HEK293T (cell line): ENCODE results near the gene BRAT1.

Experiments used
- CTCF ChIA-PET: fragments of 350-600 bp; formaldehyde crosslinking; extraction: SDS; loops from one replicate; lab custom pipeline; 2021; ENCODE audit warnings: antibody characterized with exemption, inconsistent platforms; lab: Yijun Ruan, JAX
- POLR2A ChIA-PET: fragments of 350-600 bp; formaldehyde crosslinking; extraction: SDS; loops from one replicate; lab custom pipeline; 2020; ENCODE audit warnings: antibody characterized with exemption, inconsistent platforms; lab: Yijun Ruan, JAX
- DNase-seq: peaks from one replicate; pipeline ENCODE4 v3.0.0; 2012; ENCODE audit warnings: mixed read lengths; ENCODE audit errors: extremely low spot score
- ARNT ChIP-seq: fragments of 450-650 bp; IDR thresholded peaks from 2 replicates; pipeline ENCODE4 v1.6.1; 2017; ENCODE audit warnings: mild to moderate bottlenecking
- BHLHE40 ChIP-seq: fragments of 450-650 bp; IDR thresholded peaks from 2 replicates; pipeline ENCODE4 v1.6.1; 2016; ENCODE audit warnings: mild to moderate bottlenecking, moderate library complexity, borderline replicate concordance
- CTBP1 ChIP-seq: fragments of 450-650 bp; IDR thresholded peaks from 2 replicates; pipeline ENCODE4 v1.6.1; 2016; ENCODE audit warnings: borderline replicate concordance
- ELF4 ChIP-seq: fragments of 450-650 bp; IDR thresholded peaks from 2 replicates; pipeline ENCODE4 v1.6.1; 2017; ENCODE audit warnings: antibody characterized with exemption
- FOXA1 ChIP-seq: fragments of 450-650 bp; IDR thresholded peaks from 2 replicates; pipeline ENCODE4 v1.6.1; 2016; ENCODE audit warnings: mild to moderate bottlenecking
- FOXK2 ChIP-seq: fragments of 450-650 bp; IDR thresholded peaks from 2 replicates; pipeline ENCODE4 v1.6.1; 2016; ENCODE audit warnings: mild to moderate bottlenecking
- FOXM1 ChIP-seq: fragments of 450-650 bp; IDR thresholded peaks from 2 replicates; pipeline ENCODE4 v1.6.1; 2017; ENCODE audit warnings: mild to moderate bottlenecking, borderline replicate concordance
- HDGF ChIP-seq: fragments of 450-650 bp; IDR thresholded peaks from 2 replicates; pipeline ENCODE4 v1.6.1; 2017; ENCODE audit warnings: antibody characterized with exemption, borderline replicate concordance
- L3MBTL2 ChIP-seq: fragments of 450-650 bp; conservative IDR thresholded peaks from 2 replicates; pipeline ENCODE4 v1.6.1; 2016; ENCODE audit warnings: mild to moderate bottlenecking
- LEF1 ChIP-seq: fragments of 450-650 bp; IDR thresholded peaks from 2 replicates; pipeline ENCODE4 v1.6.1; 2017; ENCODE audit warnings: mild to moderate bottlenecking, borderline replicate concordance
- NFRKB ChIP-seq: fragments of 450-650 bp; IDR thresholded peaks from 2 replicates; pipeline ENCODE4 v1.6.1; 2016; ENCODE audit warnings: mild to moderate bottlenecking, moderate library complexity
- PKNOX1 ChIP-seq: fragments of 450-650 bp; IDR thresholded peaks from 2 replicates; pipeline ENCODE4 v1.6.1; 2016
- SP1 ChIP-seq: fragments of 450-650 bp; IDR thresholded peaks from 2 replicates; pipeline ENCODE4 v1.6.1; 2017
- SUZ12 ChIP-seq: fragments of 450-650 bp; IDR thresholded peaks from 2 replicates; pipeline ENCODE4 v1.6.1; 2016; ENCODE audit warnings: mild to moderate bottlenecking
- TARDBP ChIP-seq: fragments of 450-650 bp; IDR thresholded peaks from 2 replicates; pipeline ENCODE4 v1.6.1; 2016
- ZNF384 ChIP-seq: fragments of 450-650 bp; IDR thresholded peaks from 2 replicates; pipeline ENCODE4 v1.6.1; 2016

BRAT1 gene

GRCh38 chr7:2496375-2496774 is 58.9 kb downstream of the BRAT1 start:
- ChIA-PET CTCF (no interaction called here), POLR2A (no interaction called here)
- no peak for DNase-seq
- no peak for TF ChIP-seq SP1
- no peak for TF ChIP-seq LEF1
- no peak for TF ChIP-seq BHLHE40
- TF ChIP-seq L3MBTL2: no peak
- no peak for TF ChIP-seq SUZ12
- TF ChIP-seq FOXA1: no peak
- no peak for TF ChIP-seq PKNOX1
- TF ChIP-seq NFRKB: no peak
- TF ChIP-seq CTBP1: no peak

DNA sequence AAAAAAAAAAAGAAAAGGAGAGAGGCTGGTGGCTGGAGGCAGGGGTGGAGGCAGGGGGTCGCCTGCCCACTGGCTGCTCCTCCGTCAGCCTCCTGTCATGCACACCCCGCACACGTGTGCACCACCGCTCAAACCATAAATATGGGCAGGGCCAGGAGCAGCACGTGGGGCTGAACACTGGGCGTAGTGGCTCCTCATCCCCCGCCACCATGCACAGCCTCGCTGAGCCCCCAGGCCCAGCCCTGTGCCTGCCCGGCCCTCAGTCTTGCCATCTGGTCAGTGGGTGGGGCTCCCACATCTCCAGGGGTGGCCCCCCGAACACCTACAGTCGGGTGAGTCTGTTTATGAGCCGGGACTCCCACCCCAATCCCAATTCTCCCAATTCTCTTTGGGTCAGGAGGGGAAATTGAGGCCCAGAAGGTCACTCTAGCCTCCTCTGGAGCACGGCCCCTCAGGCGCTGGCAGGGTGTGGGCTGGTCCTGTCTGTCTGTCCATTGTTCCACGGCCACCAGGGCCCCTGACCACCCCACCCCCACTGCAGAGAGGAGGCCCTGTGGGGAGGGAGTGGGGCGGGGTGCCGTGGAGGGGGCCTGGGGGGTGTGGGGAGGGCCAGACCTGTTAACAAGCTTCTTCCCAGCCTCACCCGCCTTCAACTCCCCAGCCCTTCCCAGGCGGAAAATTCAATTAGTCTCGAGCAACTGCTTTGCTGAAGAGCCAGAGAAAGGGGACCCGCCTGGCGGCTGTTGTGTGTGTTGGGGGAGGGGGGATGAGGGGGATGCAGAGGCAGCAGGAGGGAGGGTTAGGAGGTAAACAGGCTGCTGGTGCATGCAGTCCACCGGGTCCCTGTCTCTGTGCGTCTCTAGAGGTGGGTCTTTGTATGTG is 59.7 kb downstream of the BRAT1 start:
- CTCF ChIA-PET: no interaction called here
- DNase-seq: no peak
- TF ChIP-seq ELF4: no peak
- no peak for TF ChIP-seq CTBP1
- no peak for TF ChIP-seq SP1
- TF ChIP-seq L3MBTL2: no peak
- no peak for TF ChIP-seq LEF1
- no peak for TF ChIP-seq ARNT
- no peak for TF ChIP-seq PKNOX1
- TF ChIP-seq SUZ12: no peak
- no peak for TF ChIP-seq ZNF384
- TF ChIP-seq FOXM1: no peak
- TF ChIP-seq BHLHE40: no peak
- TF ChIP-seq HDGF: no peak
- TF ChIP-seq FOXK2: no peak
- no peak for TF ChIP-seq NFRKB
- POLR2A ChIA-PET: no interaction called here

- ChIA-PET POLR2A (no interaction called here), CTCF (no interaction called here)
- TF ChIP-seq PKNOX1 (no peak), ELF4 (no peak), ARNT (no peak), L3MBTL2 (no peak), CTBP1 (no peak), SP1 (no peak), HDGF (no peak), BHLHE40 (no peak), NFRKB (no peak), ZNF384 (no peak), TARDBP (no peak), FOXA1 (no peak), FOXM1 (no peak), LEF1 (no peak)
Measured at GRCh38 chr7:2494191-2495130, 60.9 kb downstream of the BRAT1 start.

DNA sequence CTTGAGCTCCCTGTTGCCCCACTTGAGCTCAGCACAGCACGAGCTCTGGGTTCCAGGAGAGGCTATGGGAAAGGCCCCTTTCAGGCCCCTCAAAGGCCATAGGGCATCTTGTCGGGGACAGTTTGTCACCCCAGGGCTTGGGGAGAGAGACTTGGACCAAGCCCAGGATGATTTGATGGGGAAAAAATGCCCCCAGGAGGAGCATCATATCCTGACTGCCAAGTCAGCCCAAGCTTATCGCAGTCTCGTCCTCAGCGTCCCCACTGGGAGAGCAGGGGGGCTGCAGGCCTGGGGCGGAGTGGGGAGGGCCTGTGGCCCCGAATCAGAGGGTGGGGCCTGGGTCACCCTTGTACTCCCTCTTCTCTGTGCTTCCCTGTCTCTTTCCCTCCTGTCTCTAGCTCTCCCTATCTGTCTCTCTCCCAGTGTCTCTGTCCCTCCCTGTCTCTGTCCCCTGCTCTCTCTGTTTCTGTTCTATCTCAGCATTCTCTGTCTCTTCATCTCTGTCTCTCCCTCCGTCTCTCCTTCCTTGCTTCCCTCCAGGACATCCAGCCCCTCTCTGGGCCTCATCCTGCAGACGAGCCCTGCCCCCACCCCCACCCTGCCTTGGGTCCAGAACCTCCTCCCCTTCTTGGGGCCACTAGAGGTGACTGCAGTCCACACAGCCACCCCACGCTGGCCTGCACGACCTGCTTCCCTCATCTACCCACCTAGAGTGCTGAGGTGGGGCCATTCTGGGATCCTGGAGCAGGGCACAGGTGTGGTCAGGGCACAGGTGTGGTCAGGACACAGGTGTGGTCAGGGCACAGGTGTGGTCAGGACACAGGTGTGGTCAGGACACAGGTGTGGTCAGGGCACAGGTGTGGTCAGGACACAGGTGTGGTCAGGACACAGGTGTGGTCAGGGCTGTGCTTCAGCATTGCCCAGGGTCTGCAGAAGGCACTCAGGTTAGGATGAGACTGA is 61.8 kb downstream of the BRAT1 start:
- CTCF ChIA-PET: interaction anchor here (0.6 to 0.7 kb wide), 3 partner anchors 17 to 960 kb away, joined by 3 to 4 read pairs (median 3); no protein-coding TSS in a partner anchor
- TF ChIP-seq NFRKB (no peak), CTBP1 (no peak), FOXM1 (no peak), ELF4 (no peak), FOXA1 (no peak), LEF1 (no peak), FOXK2 (no peak), L3MBTL2 (no peak), BHLHE40 (no peak)
- no peak for DNase-seq
- POLR2A ChIA-PET: no interaction called here

More at GRCh38 chr7:2494191-2495130, 60.9 kb downstream of the BRAT1 start:
- DNase-seq: no peak

DNA sequence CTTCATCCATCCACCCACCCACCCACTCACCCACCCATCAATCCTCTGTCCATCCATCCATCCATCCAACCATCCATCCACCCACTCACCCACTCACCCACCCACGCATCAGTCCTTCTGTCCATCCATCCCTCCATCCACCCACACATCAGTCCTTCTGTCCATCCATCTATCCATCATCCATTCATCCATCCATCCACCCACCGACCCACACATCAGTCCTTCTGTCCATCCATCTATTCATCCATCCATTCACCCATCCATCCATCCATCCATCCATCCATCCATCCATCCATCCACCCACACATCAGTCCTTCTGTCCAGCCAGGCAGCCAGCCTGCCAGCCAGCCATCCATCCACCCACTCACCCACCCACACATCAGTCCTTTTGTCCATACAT is 63.3 kb downstream of the BRAT1 start:
- no peak for DNase-seq
- TF ChIP-seq SUZ12: no peak
- no peak for TF ChIP-seq FOXK2
- TF ChIP-seq PKNOX1: no peak
- TF ChIP-seq SP1: no peak
- ChIA-PET CTCF (no interaction called here), POLR2A (no interaction called here)
